DMS153 treated with DMSO at 0.1 percent for 48 hours (cell line): Measurements from ENCODE around the gene GNA14.
"Not testable (repeated sequence)": the region's sequence is repeated elsewhere in the genome, so short reads cannot be mapped to it uniquely, and the experiment has no call there.

Source experiments
- DNase-seq: peaks from one replicate; lab custom pipeline; 2025; ENCODE audit not compliant: unreplicated experiment; lab: John Stamatoyannopoulos, UW

Gene GNA14

DNA sequence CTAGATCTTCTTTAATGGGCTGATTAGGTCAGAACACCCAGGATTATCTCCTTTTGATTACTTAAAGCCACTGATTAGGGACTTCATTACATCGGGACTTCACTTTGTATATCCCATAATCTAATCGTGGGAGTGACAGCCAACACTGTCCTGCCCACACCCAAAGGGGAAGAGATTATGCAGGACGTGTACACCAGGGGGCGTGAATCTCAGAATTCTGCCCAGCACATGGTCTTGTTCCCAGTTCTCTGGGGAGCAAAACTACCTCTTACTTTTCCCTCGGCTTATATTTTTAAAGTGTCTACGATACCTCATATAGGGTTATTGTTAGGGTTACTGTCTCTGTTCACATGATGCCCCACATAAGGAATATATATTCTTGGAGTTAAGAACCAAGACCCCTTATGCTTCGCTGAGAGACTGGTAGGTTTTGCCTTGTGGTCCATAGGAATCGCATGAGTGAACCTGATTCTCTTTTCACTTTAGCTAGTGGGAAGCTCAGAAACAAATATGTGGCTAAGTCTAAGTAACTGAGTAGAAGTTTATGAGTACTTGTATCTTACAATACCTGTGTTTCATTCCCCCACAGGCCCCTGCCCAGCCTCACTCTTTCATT is 192.7 kb downstream of the GNA14 start:
- no peak for DNase-seq

DNA sequence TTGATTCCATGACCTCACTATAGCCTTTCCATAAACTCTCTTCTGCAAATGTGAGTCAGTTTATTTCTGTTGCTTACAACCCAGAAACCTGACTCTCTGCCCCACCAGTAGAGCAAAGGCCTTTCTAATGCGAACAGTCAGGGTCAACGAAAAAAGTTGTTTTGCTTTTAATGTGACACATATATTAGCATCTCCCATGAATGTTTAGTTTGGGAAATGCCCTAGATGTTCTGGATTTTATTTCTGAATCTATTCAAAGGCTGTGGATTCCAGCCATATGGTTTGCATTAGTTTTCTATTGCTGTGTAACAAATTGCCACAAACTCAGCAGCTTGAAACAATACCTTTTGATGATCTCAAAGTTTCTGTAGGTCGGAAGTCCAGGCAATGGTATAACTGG is 193.5 kb downstream of the GNA14 start:
- no peak for DNase-seq

DNA sequence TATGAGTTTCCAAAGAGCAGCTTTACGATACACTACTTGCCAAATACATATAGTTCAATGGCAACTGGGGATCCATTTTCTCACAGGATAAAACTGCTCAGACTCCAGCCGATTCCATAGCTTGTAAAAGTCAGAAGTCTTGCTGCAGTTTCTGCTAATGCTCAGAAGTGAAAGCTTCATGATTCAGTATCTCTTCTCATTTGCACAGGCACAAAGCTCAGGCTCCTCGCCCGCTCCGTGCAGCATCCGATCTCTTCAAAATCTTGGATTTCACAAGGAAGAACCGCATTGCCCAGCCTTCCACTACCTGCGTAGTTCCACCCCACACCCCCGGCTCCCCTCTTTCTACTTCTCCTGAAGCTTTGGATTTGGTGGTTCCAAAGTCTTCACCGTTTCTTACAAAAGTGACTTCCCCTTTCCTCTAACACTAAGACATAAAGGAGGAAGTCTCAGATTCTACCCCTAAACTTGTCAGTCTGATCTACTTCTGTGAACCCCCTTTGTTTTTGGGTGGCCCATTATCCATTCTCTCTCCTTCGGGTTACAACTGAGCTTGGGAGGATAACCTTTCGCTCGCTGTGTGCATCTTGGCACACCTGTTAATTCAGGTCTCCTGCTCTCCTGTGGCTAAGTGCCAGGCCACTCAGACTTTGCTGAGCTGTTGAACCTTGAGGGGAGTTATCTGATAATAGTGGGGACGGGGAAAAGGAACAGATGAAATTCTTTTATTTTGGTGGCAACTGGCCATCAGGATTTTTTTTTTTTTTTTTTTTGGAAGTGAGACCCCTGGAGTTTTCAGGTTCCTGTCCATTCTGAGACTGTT is 194.1 kb downstream of the GNA14 start:
- DNase-seq, result no peak

DNA sequence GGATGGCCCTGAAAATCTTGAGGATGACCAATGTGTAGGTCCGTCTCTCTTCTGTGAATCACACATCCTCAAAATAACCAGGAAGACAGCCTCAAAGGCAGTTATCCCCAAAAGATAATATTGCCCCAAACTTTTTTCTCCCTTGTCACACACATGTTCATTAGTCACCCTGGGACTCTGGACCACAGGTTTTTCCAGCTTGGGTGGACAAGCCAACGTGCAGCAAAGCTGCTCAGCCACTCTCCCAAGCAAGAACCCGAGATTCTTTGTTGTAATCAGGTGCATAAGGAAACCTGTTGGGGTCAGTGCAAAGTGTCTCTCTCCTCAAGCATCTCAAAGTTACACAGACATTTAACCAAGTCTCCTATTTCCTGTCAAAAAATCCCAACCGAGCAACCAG is 196.6 kb downstream of the GNA14 start:
- DNase-seq, result no peak

DNA sequence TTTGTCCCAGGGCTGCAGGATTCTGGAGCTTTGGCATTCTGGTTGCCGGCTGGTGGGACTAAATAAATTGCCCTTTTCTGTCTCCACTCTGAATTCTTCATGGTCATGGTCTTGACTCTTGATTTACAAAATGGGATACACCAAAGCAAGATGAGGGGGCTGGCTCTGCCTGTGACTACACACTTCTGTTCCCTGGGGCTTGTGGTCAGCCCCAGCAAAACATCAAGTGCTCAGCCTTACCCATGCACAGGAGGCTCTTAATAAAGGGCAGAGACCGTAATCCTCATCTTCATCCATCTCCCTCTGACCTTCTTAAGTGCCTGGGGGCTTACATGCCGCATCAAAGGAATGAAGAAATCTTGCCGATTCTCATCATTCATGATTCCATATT is 198.0 kb downstream of the GNA14 start:
- DNase-seq, result no peak

DNA sequence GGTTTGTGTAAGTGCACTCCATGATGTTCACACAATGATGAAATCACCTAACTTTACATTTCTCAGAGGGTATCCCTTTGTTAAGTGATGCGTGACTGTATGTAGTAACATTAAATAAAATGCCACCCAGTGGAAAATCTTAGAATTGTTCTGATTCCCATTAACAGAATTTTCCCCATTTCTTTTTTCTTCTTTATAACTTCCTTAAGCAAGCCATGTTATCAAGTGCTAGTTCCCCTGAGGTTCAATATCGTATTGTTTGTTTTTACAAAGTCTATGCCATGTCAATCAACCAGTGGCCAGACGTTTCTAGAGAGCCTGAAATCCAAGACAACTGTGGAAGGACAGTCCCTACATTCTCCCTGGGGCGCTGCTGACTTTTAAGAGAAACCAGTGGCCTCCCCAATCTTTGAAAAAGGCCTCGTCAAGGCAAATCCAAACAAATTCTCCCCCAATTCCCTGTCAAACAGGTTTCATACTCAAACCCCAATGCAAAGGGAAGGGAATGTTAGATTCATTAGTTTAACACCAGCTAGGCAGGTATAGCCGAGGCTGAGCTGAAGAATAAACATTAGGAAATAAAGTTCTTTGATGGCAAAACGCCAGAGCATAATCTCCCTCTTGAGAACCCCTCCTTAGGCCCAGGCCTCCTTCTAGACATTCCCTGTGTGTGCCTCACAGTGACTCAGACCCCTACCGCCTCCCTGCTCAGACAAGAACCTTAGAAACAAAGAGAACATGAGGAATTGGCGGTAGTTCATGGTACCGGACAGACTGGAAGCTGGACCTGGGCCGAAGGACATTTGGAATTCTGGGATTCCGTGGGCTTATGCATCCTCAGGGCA is 198.7 kb downstream of the GNA14 start:
- no peak for DNase-seq

DNA sequence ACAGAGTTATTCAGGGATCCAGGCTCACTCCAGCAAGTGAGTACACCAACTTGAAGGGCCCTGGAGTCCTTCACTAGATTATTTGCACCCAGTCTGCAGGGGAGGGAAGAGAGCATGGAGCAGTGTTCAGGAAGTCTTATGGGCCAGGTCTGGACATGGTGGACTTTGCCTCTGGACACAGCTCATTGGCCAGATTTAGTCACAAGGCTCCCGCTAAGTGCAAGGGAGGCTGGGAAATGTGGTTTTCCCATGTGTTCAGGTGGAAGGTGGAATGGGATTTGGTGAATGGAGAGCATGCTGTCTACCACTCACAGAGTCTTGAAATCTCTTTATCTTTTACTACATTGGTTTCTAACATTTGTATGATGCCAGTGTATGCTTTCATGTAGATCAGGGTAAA is 200.5 kb downstream of the GNA14 start:
- DNase-seq, result no peak

DNA sequence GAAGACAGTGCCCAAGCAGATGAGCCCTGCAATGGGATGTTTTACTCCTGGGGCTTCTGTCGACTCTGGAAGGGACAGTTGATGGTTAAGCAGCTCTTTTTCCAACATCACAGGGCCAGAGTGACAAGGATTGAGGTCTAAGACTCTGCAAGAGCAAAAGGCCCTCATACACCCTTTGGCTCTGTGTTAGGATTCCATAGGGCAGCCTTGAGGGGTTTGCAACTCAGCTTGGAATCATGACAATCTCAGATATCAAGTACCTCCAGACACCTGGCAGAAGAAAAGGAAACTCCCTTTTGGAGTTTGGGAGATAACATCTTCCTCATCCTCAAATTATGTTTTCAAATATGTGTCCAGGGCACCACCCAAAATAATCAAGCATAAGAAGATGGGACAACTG is 205.7 kb downstream of the GNA14 start:
- DNase-seq, result no peak

DNA sequence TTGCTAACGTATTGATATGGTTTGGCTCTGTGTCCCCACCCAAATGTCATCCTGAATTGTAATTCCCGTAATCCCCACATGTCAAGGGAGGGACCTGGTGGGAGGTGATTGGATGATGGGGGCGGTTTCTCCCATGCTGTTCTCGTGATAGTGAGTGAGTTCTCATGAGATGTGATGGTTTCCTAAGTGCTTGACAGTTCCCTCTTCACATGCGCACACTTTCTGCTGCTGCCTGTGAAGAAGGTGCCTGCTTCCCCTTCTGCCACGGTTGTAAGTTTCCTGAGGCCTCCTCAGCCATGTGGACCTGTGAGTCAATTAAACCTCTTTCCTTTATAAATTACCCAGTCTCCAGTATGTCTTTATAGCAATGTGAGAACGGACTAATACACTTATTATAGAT is 207.0 kb downstream of the GNA14 start:
- not testable (repeated sequence) for DNase-seq

DNA sequence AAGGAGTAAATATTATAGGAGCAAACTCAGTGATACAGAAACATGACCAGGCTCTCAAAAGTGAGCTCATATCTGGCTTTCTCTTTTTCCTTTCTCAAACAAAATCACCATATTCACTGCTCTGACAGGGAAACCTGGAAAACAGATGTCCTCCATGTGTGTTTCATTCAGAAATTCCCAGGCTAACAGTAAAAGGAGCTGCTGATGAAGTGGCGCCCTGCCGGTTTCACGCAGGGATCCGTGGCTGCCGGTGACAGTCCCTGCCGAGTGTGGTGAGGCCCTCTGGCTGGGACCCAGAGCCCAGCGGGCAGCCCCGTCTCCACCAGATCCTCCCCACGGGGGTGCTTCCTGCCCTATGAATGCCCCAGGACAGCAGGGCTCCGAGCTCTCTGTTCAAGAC is 208.1 kb downstream of the GNA14 start:
- no peak for DNase-seq

DNA sequence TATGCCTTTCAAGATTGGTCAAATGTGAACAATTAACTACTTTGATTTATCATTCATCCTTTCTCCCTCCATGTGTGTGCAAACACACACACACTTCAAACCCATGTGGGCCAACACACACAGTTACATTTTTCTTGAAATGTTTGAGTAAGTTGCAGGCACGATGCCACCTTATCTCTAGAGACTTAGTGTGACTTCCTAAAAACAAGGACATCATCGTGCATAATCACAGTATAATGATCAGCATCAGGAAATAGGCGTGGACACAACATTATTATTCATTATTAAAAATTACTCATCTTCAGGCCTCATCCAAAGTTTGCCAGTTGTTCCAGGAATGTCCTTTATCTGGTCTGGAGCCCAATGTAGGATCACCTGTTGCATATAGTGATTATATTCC is 209.5 kb downstream of the GNA14 start:
- no peak for DNase-seq

DNA sequence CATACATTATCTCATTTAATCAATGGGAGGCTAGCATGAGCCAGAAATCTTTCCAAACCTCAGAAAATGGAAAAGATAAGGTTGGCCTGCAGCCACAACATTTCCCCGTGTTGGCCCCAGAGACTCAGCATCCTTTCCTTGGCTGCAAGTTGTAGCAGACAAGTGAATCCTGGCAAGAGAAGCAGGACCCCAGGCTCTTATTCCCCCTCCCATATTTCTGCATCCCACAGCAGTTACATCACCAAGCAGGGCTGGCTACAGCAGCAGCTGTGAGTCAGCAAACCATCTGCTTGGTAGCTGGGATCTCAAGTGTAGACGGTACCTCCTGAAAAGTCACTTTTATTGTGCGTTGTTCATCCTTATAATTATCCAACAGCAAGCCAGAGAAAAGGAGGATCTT is 212.4 kb downstream of the GNA14 start:
- no peak for DNase-seq

DNA sequence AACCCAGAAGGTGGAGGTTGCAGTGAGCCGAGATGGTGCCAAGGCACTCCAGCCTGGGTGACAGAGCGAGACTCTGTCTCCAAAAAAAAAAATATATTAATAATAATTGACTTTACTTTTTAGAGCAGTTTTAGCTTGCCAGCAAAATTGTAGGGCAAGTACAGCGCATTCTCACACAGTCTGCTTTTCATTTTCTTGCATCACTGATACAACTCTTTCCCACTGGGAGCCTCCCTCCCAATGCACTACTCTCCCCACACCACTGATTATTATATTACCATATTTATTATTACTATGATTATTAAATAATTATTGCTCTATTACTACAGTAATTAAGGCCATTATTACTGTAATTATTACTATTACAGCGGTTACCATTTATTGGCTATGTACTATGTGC is 212.8 kb downstream of the GNA14 start:
- no peak for DNase-seq

DNA sequence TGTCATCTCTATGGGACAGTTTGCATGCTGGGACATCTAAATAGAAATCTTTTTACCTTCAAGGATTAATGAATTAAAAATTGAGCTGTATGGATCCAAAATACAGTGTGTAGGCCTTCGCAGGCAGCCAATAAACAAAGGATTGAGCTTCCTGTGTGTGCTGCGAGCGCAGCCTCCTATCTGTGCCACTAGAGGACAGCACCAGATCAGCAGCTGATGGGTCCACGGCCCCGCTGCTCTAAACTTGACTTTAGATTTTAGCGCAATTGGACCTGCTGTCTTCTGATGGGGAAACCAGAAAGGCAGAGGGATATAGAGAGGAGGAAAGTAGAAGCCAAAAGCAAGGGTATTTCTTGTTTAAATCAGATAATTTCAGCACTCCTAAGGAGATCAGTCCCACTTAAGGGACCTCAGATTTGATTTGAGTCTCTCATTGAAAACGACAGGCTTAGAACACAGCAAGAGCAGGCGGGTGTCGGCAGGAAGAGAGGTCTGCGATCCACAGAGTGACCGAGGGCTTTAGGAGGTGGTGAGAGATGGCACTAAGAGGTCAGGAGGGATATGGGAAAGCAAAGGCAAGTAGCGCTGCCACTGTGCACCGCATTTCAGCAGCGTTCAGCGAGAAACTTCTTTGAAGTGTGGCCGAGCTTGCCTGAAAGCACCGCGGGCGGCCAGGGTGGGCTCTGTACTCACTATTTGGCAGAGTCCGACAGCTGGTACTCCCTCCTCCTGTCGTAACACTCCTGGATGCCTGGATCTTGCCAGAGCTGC is 214.3 kb downstream of the GNA14 start:
- peak; percentile 29 for DNase-seq

DNA sequence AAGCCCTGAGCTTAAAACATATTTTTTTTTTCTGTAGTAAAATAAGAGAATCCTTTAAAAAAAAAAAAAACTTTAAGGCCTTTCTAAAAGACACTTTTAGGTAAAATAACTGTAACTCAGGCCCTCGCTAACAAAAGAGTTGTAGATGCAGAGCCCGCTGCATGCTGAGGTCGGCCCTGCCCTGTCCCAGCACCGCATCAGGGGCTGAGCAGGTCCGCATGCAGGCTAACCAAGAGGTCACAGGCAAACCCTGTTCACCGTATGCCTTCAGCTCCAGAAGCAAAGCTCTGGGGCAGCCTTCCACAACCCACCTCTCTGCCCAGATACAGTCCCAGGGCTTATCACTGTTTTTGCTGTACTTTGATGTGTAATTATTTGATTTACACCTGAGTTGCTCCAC is 216.1 kb downstream of the GNA14 start:
- DNase-seq, result no peak

DNA sequence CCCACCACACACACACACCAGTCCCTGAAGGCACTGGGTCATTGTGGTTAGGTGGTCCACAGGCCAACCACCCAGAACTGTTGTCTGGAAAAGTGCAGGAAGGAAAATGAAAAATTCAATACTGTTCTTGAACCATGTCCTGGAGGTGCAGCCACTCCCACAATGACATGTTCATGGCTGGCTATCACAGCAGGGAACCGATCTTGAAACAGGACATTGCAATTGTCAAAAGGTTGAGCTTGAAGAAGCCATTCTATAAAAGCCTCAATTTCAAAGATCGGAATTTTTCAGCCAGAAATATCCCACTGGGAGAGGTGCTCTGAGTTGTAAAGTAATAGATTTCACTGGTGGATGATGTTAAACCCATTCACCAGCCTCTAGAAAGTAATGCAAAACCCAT is 218.2 kb downstream of the GNA14 start:
- DNase-seq, result no peak

DNA sequence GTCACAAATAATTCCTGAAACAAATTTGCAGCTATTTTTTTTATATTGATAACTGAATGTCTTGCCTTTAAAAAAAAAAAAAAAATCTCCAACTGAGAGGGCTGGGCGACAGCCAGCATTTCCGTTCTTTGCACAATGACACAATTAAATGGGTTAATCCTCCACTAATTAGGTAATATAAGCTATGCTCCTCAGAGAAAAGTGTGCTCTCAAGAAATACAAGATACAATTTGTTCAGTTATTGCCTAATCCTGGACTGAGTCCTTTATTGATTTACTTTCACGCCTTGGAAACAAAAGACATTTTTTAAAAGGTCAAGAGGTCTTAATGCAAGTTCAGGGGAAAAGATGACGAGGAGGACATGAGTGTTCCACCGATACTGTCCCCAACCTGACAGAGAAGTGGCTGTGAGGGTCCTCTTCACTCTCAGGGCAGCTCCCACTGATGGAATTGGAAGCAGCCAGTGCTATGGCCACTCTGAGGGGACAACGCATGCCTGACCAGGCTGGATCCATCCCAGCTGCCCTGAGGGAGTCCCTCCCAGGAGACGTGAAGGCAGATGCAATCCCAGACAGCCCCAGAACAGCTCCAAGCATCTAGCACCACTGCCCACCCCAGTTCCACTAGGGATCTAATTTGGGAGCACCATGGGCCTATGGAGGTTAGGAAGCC is 220.7 kb downstream of the GNA14 start:
- no peak for DNase-seq

DNA sequence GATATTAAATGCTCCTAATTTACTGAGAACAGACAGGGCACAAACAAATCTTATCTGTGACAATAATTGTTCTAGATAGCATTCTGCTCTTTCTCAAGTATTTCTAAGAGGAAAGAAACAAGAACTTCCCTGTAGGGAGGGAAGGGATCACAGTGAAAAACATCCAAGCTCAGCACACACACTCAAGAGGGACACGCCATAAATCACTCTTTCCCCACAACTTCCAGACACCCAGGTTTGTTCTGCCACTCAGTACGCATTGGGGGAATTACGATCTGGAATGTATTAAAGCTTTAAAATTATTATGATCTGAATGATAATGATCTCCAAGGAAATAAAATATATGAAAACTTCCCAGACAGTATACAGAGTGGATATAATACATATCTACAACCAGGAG is 221.4 kb downstream of the GNA14 start:
- no peak for DNase-seq

DNA sequence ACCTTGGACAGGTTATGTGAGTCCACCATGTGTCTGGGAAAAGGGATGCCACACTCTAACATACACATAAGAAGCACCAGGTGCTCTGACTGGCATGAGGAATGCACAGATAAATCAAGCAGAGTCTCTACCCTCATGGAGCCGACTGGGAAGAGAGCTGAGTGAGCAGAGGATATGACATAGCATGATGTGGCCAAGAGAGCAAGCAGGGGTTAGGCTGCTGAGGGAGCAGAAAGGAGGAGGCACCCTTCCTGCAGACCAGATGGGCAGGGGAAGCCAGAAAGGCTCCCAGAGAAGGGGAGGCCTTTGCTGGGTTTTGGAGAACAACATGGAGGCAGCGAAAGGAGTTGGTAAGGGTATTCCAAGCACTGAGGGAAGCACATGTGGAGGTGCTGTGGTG is 223.1 kb downstream of the GNA14 start:
- no peak for DNase-seq

DNA sequence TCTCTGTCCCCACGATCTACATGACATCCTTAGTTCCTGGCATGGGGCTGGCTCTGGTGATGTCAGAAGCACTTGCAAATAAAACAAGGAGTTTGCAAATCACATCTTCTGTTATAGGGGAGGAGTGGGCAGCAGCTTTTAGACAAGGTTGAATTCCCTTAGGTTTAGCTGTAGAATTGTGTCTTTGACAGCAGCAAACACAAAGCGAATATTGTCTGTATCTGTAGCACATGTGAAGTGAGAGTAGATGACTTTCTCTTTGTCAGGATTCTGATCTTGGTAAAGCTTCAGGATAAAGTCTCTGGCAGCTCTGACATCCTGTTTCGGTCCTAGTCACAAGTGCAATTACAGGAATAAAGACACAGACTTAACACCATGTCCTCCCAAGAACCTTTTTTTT is 224.3 kb downstream of the GNA14 start:
- no peak for DNase-seq

DNA sequence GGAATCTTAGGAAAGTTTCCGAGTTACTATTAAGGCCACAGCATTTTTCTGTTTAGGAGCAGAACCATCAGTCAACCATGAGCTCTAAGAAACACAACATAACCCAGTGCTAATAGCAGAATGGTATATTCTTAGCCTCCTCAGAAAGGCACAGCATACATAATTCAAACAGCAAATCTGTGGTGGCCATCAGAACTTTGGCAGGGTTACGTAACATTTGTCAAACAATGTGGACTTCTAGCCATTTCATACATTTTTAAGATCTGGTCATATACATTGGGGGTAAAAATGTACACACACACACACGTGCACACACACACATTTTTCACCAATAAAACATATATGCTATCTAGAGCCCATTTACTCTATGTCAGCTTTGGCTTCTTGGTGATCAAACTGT is 225.2 kb downstream of the GNA14 start:
- DNase-seq, result no peak
